Liver (tissue), 9 donors: Measurements from ENCODE around the gene MANEA. TPM values are rescaled to one million over a fixed set of nuclear protein-coding genes. Genes with fewer than 3 reads are reported as not detected.

Source experiments
- DNase-seq: peaks from one replicate; pipeline ENCODE4 v3.0.0-alpha.2; 2017; ENCODE audit warnings: low spot score
- H3K27ac ChIP-seq, 2 donors: one replicate each; pipeline ENCODE4 v1.7.0; 2013; ENCODE audit warnings: inconsistent platforms in 2 of 2, low read length in 2 of 2, control low read depth in 1 of 2, low read depth in 1 of 2, mild to moderate bottlenecking in 1 of 2
- H3K27me3 ChIP-seq, 4 donors: one replicate each; pipeline versions ENCODE4 v1.6.1 to v1.7.0; 2013; ENCODE audit warnings: low read length in 3 of 4, inconsistent platforms in 1 of 4, mild to moderate bottlenecking in 1 of 4, moderate library complexity in 1 of 4; ENCODE audit not compliant: control insufficient read depth in 4 of 4, insufficient read depth in 4 of 4
- H3K36me3 ChIP-seq, 4 donors: one replicate each; pipeline versions ENCODE4 v1.6.1 to v1.7.0; 2013; ENCODE audit warnings: low read length in 3 of 4, mild to moderate bottlenecking in 3 of 4, low read depth in 1 of 4, moderate library complexity in 1 of 4; ENCODE audit not compliant: control insufficient read depth in 4 of 4, insufficient read depth in 3 of 4
- H3K4me1 ChIP-seq, 4 donors: one replicate each; pipeline versions ENCODE4 v1.6.1 to v1.7.0; 2013; ENCODE audit warnings: low read length in 3 of 4, mild to moderate bottlenecking in 3 of 4, moderate library complexity in 1 of 4; ENCODE audit not compliant: control insufficient read depth in 4 of 4, insufficient read depth in 4 of 4
- H3K4me3 ChIP-seq, 3 donors: one replicate each; pipeline versions ENCODE4 v1.6.1 to v1.7.0; 2013; ENCODE audit warnings: low read length in 3 of 3, control low read depth in 1 of 3, low read depth in 1 of 3, mild to moderate bottlenecking in 1 of 3
- H3K9ac ChIP-seq, 2 donors: one replicate each; pipeline ENCODE4 v1.7.0; 2013; ENCODE audit warnings: low read length in 2 of 2, mild to moderate bottlenecking in 2 of 2, moderate library complexity in 2 of 2, control low read depth in 1 of 2, low read depth in 1 of 2
- H3K9me3 ChIP-seq, 4 donors: one replicate each; pipeline versions ENCODE4 v1.6.1 to v1.7.0; 2013; ENCODE audit warnings: low read length in 3 of 4; ENCODE audit not compliant: control insufficient read depth in 4 of 4
- EGR1 ChIP-seq, 2 donors: IDR thresholded peaks; 2 replicates each; pipeline ENCODE4 v1.6.1; 2016 to 2018; ENCODE audit warnings: antibody characterized with exemption in 2 of 2, low read depth in 2 of 2
- FOXA1 ChIP-seq: IDR thresholded peaks from 2 replicates; pipeline ENCODE4 v1.6.1; 2016; ENCODE audit warnings: antibody characterized with exemption
- FOXA2 ChIP-seq: IDR thresholded peaks from 2 replicates; pipeline ENCODE4 v1.6.1; 2016; ENCODE audit warnings: antibody characterized with exemption
- GABPA ChIP-seq, 2 donors: IDR thresholded peaks in 1 of 2; conservative IDR thresholded peaks in 1 of 2; 2 replicates each; pipeline ENCODE4 v1.6.1; 2016; ENCODE audit warnings: antibody characterized with exemption in 2 of 2, mild to moderate bottlenecking in 1 of 2, moderate library complexity in 1 of 2
- HNF4A ChIP-seq, 2 donors: conservative IDR thresholded peaks; 2 replicates each; pipeline ENCODE4 v1.6.1; 2016; ENCODE audit warnings: antibody characterized with exemption in 2 of 2, mild to moderate bottlenecking in 2 of 2
- HNF4G ChIP-seq: IDR thresholded peaks from 2 replicates; pipeline ENCODE4 v1.6.1; 2016; ENCODE audit warnings: antibody characterized with exemption
- JUND ChIP-seq, 2 donors: IDR thresholded peaks; 2 replicates each; pipeline ENCODE4 v1.6.1; 2016; ENCODE audit warnings: antibody characterized with exemption in 2 of 2
- NR2F2 ChIP-seq: IDR thresholded peaks from 2 replicates; pipeline ENCODE4 v1.6.1; 2016; ENCODE audit warnings: antibody characterized with exemption
- RAD21 ChIP-seq, 2 donors: IDR thresholded peaks; 2 replicates each; pipeline ENCODE4 v1.6.1; 2016; ENCODE audit warnings: antibody characterized with exemption in 2 of 2, mild to moderate bottlenecking in 2 of 2
- REST ChIP-seq: IDR thresholded peaks from 2 replicates; pipeline ENCODE4 v1.6.1; 2016; ENCODE audit warnings: antibody characterized with exemption, mild to moderate bottlenecking
- RXRA ChIP-seq, 2 donors: IDR thresholded peaks; 2 replicates each; pipeline ENCODE4 v1.6.1; 2017 to 2018; ENCODE audit warnings: antibody characterized with exemption in 2 of 2, mild to moderate bottlenecking in 1 of 2
- SP1 ChIP-seq: IDR thresholded peaks from 2 replicates; pipeline ENCODE4 v1.6.1; 2018; ENCODE audit warnings: antibody characterized with exemption, mild to moderate bottlenecking
- TAF1 ChIP-seq: conservative IDR thresholded peaks from 2 replicates; pipeline ENCODE4 v1.6.1; 2016; ENCODE audit warnings: antibody characterized with exemption, mild to moderate bottlenecking
- YY1 ChIP-seq: IDR thresholded peaks from 2 replicates; pipeline ENCODE4 v1.6.1; 2016; ENCODE audit warnings: antibody characterized with exemption, mild to moderate bottlenecking
- WGBS: extraction: QIAGEN DNeasy Blood & Tissue Kit; methylation state at CpG from one replicate; pipeline ENCODE4 v1.1.7; 2013; 5-methylcytosine and 5-hydroxymethylcytosine counted together
- polyA plus RNA-seq, 2 donors: library from polyadenylated mRNA; stranded (reverse) in 1 of 2; unstranded in 1 of 2; fragments of 200-250 nt in 1 of 2; fragments of >200 nt in 1 of 2; fragmentation: Nextera tagmentation in 1 of 2; extraction: Ambion mirVana in 1 of 2; gene quantifications; one replicate each; pipeline versions ENCODE4 v1.2.1 to v1.2.3, GENCODE V29; 2013 to 2015
- total RNA-seq, 2 donors: library from RNA; depleted of rRNA; stranded (reverse); fragments of >200 nt; gene quantifications; one replicate each; pipeline ENCODE4 v1.2.3, GENCODE V29; 2014
- TF ChIP-seq, protein P1 (sequence below): IDR thresholded peaks from 2 replicates; pipeline ENCODE4 v1.6.1; 2016; ENCODE audit warnings: antibody characterized with exemption
- TF ChIP-seq, protein P2 (sequence below): IDR thresholded peaks from 2 replicates; pipeline ENCODE4 v1.6.1; 2016; ENCODE audit warnings: antibody characterized with exemption
- TF ChIP-seq, protein P3 (sequence below): IDR thresholded peaks from 2 replicates; pipeline ENCODE4 v1.6.1; 2016; ENCODE audit warnings: antibody characterized with exemption
- TF ChIP-seq, protein P4 (sequence below): fragments of 150-350 bp; IDR thresholded peaks from 2 replicates; pipeline ENCODE4 v1.5.1; 2017; ENCODE audit warnings: improper control_type of control experiment, low read depth, low read length; ENCODE audit not compliant: missing input control
- donor health status: healthy.
- donor health status: healthy.
- donor health status: healthy.
- donor health status: healthy.
- donor health status: healthy.

Gene MANEA
- total and polyA plus RNA-seq, 4 donors, result 9.7 to 37.4 (median 18.9) TPM

DNA sequence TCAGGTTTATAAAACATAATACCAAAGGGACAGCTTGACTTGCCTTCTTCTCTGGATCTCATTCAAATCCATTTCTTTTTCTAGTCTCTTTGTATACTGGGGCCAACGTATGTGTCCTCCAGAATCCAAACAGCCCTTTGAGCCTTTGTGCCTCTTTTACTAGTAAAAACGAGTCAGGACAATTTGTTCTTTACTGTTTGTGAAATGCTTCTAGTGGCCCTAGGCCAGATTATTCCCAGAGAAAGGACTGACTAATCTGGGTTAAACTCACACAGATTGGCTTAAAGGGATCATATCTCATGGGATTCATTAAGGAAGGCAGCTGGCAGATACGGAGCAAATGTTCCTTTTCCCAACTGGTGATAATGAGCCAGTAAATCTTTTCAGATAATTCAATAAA is 32.1 kb upstream of the MANEA start (continued):
- TF ChIP-seq, protein P1, sequence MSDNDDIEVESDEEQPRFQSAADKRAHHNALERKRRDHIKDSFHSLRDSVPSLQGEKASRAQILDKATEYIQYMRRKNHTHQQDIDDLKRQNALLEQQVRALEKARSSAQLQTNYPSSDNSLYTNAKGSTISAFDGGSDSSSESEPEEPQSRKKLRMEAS, result peak; percentile 67
- TF ChIP-seq YY1 (peak; percentile 77), SP1 (peak; percentile 90), RXRA (IDR thresholded peaks at IDR 0.05) (peak; percentile 78 to 92)

GRCh38 chr6:95545686-95546085 is 31.6 kb upstream of the MANEA start:
- Histone ChIP-seq H3K4me1 (peaks cover 4 to 19% (median 10%) of the 10 kb centered on the region in 4 donors), H3K9me3 (no peaks in the 10 kb centered on the region), H3K4me3 (no peak overlapping the region), H3K36me3 (no peaks in the 10 kb centered on the region), H3K27me3 (no peaks in the 10 kb centered on the region), H3K9ac (no peak overlapping the region), H3K27ac (no peak overlapping the region)
- TF ChIP-seq RXRA (IDR thresholded peaks at IDR 0.05) (no peak), FOXA2 (no peak), EGR1 (IDR thresholded peaks at IDR 0.05; ENCODE audit: low read depth in 2 of 2) (no peak), HNF4G (no peak), NR2F2 (no peak), HNF4A (conservative IDR thresholded peaks at IDR 0.05) (no peak), REST (no peak), SP1 (no peak), YY1 (no peak), FOXA1 (no peak), TAF1 (no peak)
- TF ChIP-seq, protein P2, sequence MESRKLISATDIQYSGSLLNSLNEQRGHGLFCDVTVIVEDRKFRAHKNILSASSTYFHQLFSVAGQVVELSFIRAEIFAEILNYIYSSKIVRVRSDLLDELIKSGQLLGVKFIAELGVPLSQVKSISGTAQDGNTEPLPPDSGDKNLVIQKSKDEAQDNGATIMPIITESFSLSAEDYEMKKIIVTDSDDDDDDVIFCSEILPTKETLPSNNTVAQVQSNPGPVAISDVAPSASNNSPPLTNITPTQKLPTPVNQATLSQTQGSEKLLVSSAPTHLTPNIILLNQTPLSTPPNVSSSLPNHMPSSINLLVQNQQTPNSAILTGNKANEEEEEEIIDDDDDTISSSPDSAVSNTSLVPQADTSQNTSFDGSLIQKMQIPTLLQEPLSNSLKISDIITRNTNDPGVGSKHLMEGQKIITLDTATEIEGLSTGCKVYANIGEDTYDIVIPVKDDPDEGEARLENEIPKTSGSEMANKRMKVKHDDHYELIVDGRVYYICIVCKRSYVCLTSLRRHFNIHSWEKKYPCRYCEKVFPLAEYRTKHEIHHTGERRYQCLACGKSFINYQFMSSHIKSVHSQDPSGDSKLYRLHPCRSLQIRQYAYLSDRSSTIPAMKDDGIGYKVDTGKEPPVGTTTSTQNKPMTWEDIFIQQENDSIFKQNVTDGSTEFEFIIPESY, result no peak
- TF ChIP-seq, protein P3, sequence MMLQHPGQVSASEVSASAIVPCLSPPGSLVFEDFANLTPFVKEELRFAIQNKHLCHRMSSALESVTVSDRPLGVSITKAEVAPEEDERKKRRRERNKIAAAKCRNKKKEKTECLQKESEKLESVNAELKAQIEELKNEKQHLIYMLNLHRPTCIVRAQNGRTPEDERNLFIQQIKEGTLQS, result no peak
- WGBS, result 70% methylated on average over 2 of the region's 2 CpGs
- no peak for DNase-seq

- peaks cover 4 to 19% (median 10%) of the 10 kb centered on the region in 4 donors for H3K4me1 ChIP-seq
- DNase-seq, result no peak
- H3K27me3 ChIP-seq, result no peaks in the 10 kb centered on the region
- H3K4me3 ChIP-seq, result no peak overlapping the region
- no peaks in the 10 kb centered on the region for H3K9me3 ChIP-seq
- H3K27ac ChIP-seq, result no peak overlapping the region
- no peaks in the 10 kb centered on the region for H3K36me3 ChIP-seq
- no peak overlapping the region for H3K9ac ChIP-seq
- 96% methylated on average over 1 of the region's 1 CpG for WGBS
- TF ChIP-seq GABPA (IDR thresholded peaks at IDR 0.05 in 1 of 2, conservative IDR thresholded peaks at IDR 0.05 in 1 of 2) (no peak), FOXA2 (no peak), FOXA1 (no peak), HNF4G (no peak), JUND (IDR thresholded peaks at IDR 0.05) (no peak), HNF4A (conservative IDR thresholded peaks at IDR 0.05) (no peak), EGR1 (IDR thresholded peaks at IDR 0.05; ENCODE audit: low read depth in 2 of 2) (no peak), TAF1 (no peak), YY1 (no peak), NR2F2 (no peak), SP1 (no peak), RXRA (IDR thresholded peaks at IDR 0.05) (no peak), RAD21 (IDR thresholded peaks at IDR 0.05) (no peak)
- TF ChIP-seq, protein P3, result no peak
- TF ChIP-seq, protein P4, sequence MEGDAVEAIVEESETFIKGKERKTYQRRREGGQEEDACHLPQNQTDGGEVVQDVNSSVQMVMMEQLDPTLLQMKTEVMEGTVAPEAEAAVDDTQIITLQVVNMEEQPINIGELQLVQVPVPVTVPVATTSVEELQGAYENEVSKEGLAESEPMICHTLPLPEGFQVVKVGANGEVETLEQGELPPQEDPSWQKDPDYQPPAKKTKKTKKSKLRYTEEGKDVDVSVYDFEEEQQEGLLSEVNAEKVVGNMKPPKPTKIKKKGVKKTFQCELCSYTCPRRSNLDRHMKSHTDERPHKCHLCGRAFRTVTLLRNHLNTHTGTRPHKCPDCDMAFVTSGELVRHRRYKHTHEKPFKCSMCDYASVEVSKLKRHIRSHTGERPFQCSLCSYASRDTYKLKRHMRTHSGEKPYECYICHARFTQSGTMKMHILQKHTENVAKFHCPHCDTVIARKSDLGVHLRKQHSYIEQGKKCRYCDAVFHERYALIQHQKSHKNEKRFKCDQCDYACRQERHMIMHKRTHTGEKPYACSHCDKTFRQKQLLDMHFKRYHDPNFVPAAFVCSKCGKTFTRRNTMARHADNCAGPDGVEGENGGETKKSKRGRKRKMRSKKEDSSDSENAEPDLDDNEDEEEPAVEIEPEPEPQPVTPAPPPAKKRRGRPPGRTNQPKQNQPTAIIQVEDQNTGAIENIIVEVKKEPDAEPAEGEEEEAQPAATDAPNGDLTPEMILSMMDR, result no peak
- TF ChIP-seq, protein P2, result no peak
These were observed 31.2 kb upstream of the MANEA start for GRCh38 chr6:95546148-95546547.
